ENCODE measurements around the gene ANK3. TPM values are rescaled to one million over a fixed set of nuclear protein-coding genes. Genes with fewer than 3 reads are reported as not detected.

The ANK3 gene
- polyA plus RNA-seq, 3 donors = not detected

DNA sequence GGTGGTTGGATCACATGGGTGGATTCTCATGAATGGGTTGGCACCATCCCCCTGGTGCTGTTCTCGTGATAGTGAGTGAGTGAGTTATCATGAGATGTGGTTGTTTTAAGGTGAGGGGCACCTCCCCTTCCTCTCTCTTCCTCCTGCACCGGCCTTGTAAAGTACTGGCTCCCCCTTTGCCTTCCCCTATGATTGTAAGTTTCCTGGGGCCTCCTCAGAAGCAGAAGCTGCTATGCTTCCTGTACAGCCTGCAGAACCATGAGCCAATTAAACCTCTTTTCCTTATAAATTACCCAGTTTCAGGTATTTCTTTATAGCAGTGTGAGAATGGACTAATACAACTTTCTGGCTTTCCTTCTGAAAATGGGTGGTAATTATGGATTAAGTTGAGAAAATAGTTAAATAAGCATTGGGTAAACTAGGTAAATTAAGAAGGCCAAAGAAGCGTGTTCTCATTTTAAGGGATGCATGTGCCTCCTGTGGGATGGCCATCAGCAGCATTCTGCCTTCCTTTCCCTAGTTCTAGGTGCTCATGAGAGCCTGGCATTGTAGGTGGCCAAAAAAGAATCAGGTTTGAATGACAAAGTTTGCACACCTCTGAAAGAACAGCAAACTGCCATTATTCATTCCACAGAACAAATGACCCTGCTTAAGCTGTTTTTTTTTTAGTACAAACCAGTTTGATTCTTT is 242.0 kb downstream of the ANK3 start:
- TF ChIP-seq, protein P1, sequence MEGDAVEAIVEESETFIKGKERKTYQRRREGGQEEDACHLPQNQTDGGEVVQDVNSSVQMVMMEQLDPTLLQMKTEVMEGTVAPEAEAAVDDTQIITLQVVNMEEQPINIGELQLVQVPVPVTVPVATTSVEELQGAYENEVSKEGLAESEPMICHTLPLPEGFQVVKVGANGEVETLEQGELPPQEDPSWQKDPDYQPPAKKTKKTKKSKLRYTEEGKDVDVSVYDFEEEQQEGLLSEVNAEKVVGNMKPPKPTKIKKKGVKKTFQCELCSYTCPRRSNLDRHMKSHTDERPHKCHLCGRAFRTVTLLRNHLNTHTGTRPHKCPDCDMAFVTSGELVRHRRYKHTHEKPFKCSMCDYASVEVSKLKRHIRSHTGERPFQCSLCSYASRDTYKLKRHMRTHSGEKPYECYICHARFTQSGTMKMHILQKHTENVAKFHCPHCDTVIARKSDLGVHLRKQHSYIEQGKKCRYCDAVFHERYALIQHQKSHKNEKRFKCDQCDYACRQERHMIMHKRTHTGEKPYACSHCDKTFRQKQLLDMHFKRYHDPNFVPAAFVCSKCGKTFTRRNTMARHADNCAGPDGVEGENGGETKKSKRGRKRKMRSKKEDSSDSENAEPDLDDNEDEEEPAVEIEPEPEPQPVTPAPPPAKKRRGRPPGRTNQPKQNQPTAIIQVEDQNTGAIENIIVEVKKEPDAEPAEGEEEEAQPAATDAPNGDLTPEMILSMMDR (IDR thresholded peaks at IDR 0.05) = no peak
- H3K36me3 Mint-ChIP-seq = no peaks in the 10 kb centered on the region

DNA sequence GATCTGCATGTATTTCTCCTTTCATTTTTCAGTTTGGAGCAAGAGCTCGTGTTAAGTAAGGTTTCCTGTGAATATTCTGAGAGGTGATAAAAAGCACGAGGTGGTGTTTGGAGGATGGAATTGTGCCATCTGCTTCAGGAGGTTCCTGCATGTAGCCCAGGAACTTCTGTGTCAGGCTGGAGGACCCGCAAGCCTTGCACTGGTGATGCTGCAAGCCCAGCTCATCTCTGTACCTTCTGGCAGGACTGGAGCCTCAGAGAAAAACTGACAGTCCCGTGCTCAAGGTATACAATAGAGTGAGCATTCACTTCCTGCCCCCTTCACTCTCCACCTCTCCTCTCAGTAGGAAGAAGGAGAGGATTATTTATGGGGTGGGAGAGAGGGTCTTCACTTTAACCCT is 242.7 kb downstream of the ANK3 start:
- H3K4me3 Mint-ChIP-seq = no peak overlapping the region

More for the DNA sequence above, 242.0 kb downstream of the ANK3 start:
- no peaks in the 10 kb centered on the region for H3K27me3 Mint-ChIP-seq (ENCODE audit: low read depth in 3 of 3)
- H3K9me3 ChIP-seq (replicated peaks in 1 of 2; ENCODE audit: control insufficient read depth in 1 of 2, insufficient read depth in 1 of 2, low read length in 2 of 2) = no peaks in the 10 kb centered on the region
- H3K9ac ChIP-seq (ENCODE audit: insufficient read depth, low read length, poor library complexity, severe bottlenecking) = no peak overlapping the region
- H3K4me1 Mint-ChIP-seq = no peaks in the 10 kb centered on the region
- no peaks in the 10 kb centered on the region for H4K20me1 ChIP-seq (ENCODE audit: insufficient read depth, low read length)
- no peak overlapping the region for H3K4me3 ChIP-seq (replicated peaks in 1 of 3; ENCODE audit: low read depth in 2 of 3, low read length in 3 of 3)
- no peaks in the 10 kb centered on the region for H3K27me3 ChIP-seq (ENCODE audit: control insufficient read depth in 2 of 2, insufficient read depth in 2 of 2, low read length in 2 of 2)
- H3K4me1 ChIP-seq (ENCODE audit: control insufficient read depth in 1 of 2, insufficient read depth in 2 of 2, low read length in 2 of 2) = no peaks in the 10 kb centered on the region
- no peak overlapping the region for H3K27ac ChIP-seq (ENCODE audit: low read depth in 1 of 2, low read length in 2 of 2)
- H3K36me3 ChIP-seq (replicated peaks in 1 of 2; ENCODE audit: control insufficient read depth in 1 of 2, insufficient read depth in 2 of 2, low read length in 2 of 2) = no peaks in the 10 kb centered on the region
- no peak overlapping the region for H3K4me2 ChIP-seq (replicated peaks; ENCODE audit: extremely low read depth, low read length, poor library complexity, severe bottlenecking)
- intact Hi-C loops (cut with micrococcal nuclease) = no loop called here
- H3K4me3 Mint-ChIP-seq = no peak overlapping the region
- WGBS (ENCODE audit: insufficient coverage) = no CpG with 5 or more reads among the region's 3 CpGs
- H3K79me2 ChIP-seq (ENCODE audit: insufficient read depth, low read length) = no peaks in the 10 kb centered on the region
- H3K27ac Mint-ChIP-seq = no peak overlapping the region
- no peak for DNase-seq
- peaks cover 0 to 8% (median 4%) of the 10 kb centered on the region in 7 donors for H3K9me3 Mint-ChIP-seq
- no peak overlapping the region for H2AFZ ChIP-seq (ENCODE audit: insufficient read depth, low read depth, low read length, poor library complexity, severe bottlenecking)

More for the DNA sequence above, 242.7 kb downstream of the ANK3 start:
- H3K36me3 Mint-ChIP-seq = no peaks in the 10 kb centered on the region
- intact Hi-C loops (cut with micrococcal nuclease) = no loop called here
- TF ChIP-seq, protein P1 (IDR thresholded peaks at IDR 0.05) = no peak
- Histone ChIP-seq H3K4me2 (replicated peaks; ENCODE audit: extremely low read depth, low read length, poor library complexity, severe bottlenecking) (no peak overlapping the region), H3K9ac (ENCODE audit: insufficient read depth, low read length, poor library complexity, severe bottlenecking) (no peak overlapping the region), H3K36me3 (replicated peaks in 1 of 2; ENCODE audit: control insufficient read depth in 1 of 2, insufficient read depth in 2 of 2, low read length in 2 of 2) (no peaks in the 10 kb centered on the region), H3K79me2 (ENCODE audit: insufficient read depth, low read length) (no peaks in the 10 kb centered on the region), H3K4me3 (replicated peaks in 1 of 3; ENCODE audit: low read depth in 2 of 3, low read length in 3 of 3) (no peak overlapping the region), H2AFZ (ENCODE audit: insufficient read depth, low read depth, low read length, poor library complexity, severe bottlenecking) (no peak overlapping the region), H4K20me1 (ENCODE audit: insufficient read depth, low read length) (no peaks in the 10 kb centered on the region), H3K9me3 (replicated peaks in 1 of 2; ENCODE audit: control insufficient read depth in 1 of 2, insufficient read depth in 1 of 2, low read length in 2 of 2) (no peaks in the 10 kb centered on the region), H3K4me1 (ENCODE audit: control insufficient read depth in 1 of 2, insufficient read depth in 2 of 2, low read length in 2 of 2) (no peaks in the 10 kb centered on the region), H3K27me3 (ENCODE audit: control insufficient read depth in 2 of 2, insufficient read depth in 2 of 2, low read length in 2 of 2) (no peaks in the 10 kb centered on the region), H3K27ac (ENCODE audit: low read depth in 1 of 2, low read length in 2 of 2) (no peak overlapping the region)
- no peaks in the 10 kb centered on the region for H3K4me1 Mint-ChIP-seq
- peaks cover 0 to 8% (median 4%) of the 10 kb centered on the region in 7 donors for H3K9me3 Mint-ChIP-seq
- DNase-seq = no peak
- H3K27ac Mint-ChIP-seq = no peak overlapping the region
- H3K27me3 Mint-ChIP-seq (ENCODE audit: low read depth in 3 of 3) = no peaks in the 10 kb centered on the region
- WGBS (ENCODE audit: insufficient coverage) = 67% methylated on average over 2 of the region's 4 CpGs

All from CD14-positive monocyte (primary cell).